Hepatocyte (in vitro differentiated cells): ENCODE data around the gene WWTR1. TPM values are rescaled to one million over a fixed set of nuclear protein-coding genes. Genes with fewer than 3 reads are reported as not detected.

Source experiments
- DNase-seq: peaks from one replicate; pipeline ENCODE4 v3.0.0-alpha.2; 2016; ENCODE audit warnings: low spot score
- H2AFZ ChIP-seq: fragments of 200-600 bp; sonication (generic); 2 replicates; pipeline ENCODE4 v1.6.0; 2016; ENCODE audit warnings: antibody characterized with exemption, mild to moderate bottlenecking
- H3K27ac ChIP-seq: fragments of 200-600 bp; sonication (generic); 2 replicates; pipeline ENCODE4 v1.5.1; 2016; ENCODE audit warnings: mild to moderate bottlenecking
- H3K27me3 ChIP-seq: fragments of 200-600 bp; sonication (generic); 2 replicates; pipeline ENCODE4 v1.6.1; 2016
- H3K36me3 ChIP-seq: fragments of 200-600 bp; sonication (generic); replicated peaks from 2 replicates; pipeline ENCODE4 v1.5.1; 2016; ENCODE audit warnings: low read depth; ENCODE audit not compliant: insufficient read depth
- H3K4me1 ChIP-seq: fragments of 200-600 bp; sonication (generic); 2 replicates; pipeline ENCODE4 v1.5.1; 2016; ENCODE audit warnings: mild to moderate bottlenecking, moderate library complexity; ENCODE audit not compliant: insufficient read depth
- H3K4me2 ChIP-seq: fragments of 200-600 bp; sonication (generic); 2 replicates; pipeline ENCODE4 v1.6.0; 2016
- H3K4me3 ChIP-seq: fragments of 200-600 bp; sonication (generic); 2 replicates; pipeline ENCODE4 v1.5.1; 2016; ENCODE audit warnings: mild to moderate bottlenecking
- H3K79me2 ChIP-seq: fragments of 200-600 bp; sonication (generic); 2 replicates; pipeline ENCODE4 v1.6.0; 2017; ENCODE audit warnings: mild to moderate bottlenecking
- H3K9me2 ChIP-seq: fragments of 200-600 bp; sonication (generic); replicated peaks from 2 replicates; pipeline ENCODE4 v1.6.0; 2017; ENCODE audit warnings: mild to moderate bottlenecking; ENCODE audit not compliant: insufficient read depth
- H3K9me3 ChIP-seq: fragments of 200-600 bp; sonication (generic); 2 replicates; pipeline ENCODE4 v1.5.1; 2016; ENCODE audit warnings: low read depth, mild to moderate bottlenecking
- H4K20me1 ChIP-seq: fragments of 200-600 bp; sonication (generic); 2 replicates; pipeline ENCODE4 v1.6.0; 2016; ENCODE audit warnings: mild to moderate bottlenecking; ENCODE audit not compliant: insufficient read depth, poor library complexity, severe bottlenecking
- CTCF ChIP-seq: fragments of 200-600 bp; sonication (generic); IDR thresholded peaks from 2 replicates; pipeline ENCODE4 v1.5.1; 2016; ENCODE audit warnings: antibody characterized with exemption, mild to moderate bottlenecking; ENCODE audit not compliant: poor library complexity
- EZH2 ChIP-seq: fragments of 200-600 bp; sonication (generic); IDR thresholded peaks from 2 replicates; pipeline ENCODE4 v1.6.1; 2016; ENCODE audit warnings: antibody characterized with exemption, mild to moderate bottlenecking, borderline replicate concordance
- EZH2phosphoT487 ChIP-seq: fragments of 200-600 bp; sonication (generic); IDR thresholded peaks from one replicate; pipeline ENCODE4 v1.6.1; 2018; ENCODE audit warnings: antibody characterized with exemption, mild to moderate bottlenecking, low read depth, moderate library complexity; ENCODE audit not compliant: unreplicated experiment, severe bottlenecking
- WGBS: methylation state at CpG from one replicate; pipeline ENCODE4 v1.1.6; 2016; ENCODE audit warnings: low lambda C conversion rate; ENCODE audit errors: missing lambda C conversion rate; 5-methylcytosine and 5-hydroxymethylcytosine counted together
- polyA plus RNA-seq: library from polyadenylated mRNA; unstranded; fragments of >200 nt; fragmentation: Nextera tagmentation; extraction: Ambion mirVana; gene quantifications from 2 replicates; pipeline ENCODE4 v1.2.1, GENCODE V29; 2016
- total RNA-seq: library from RNA; depleted of rRNA; stranded (reverse); fragments of >200 nt; gene quantifications from 2 replicates; pipeline ENCODE4 v1.2.3, GENCODE V29; 2014

Gene WWTR1
- total and polyA plus RNA-seq, 2 experiments from 2014 or later: 40.5 to 54.7 TPM

GRCh38 chr3:149514471-149514870, 143.4 kb downstream of the WWTR1 start:
- Histone ChIP-seq H3K36me3 (no peaks in the 10 kb centered on the region), H4K20me1 (no peaks in the 10 kb centered on the region), H3K4me3 (no peak overlapping the region), H3K27ac (no peak overlapping the region), H3K9me3 (no peaks in the 10 kb centered on the region), H2AFZ (no peak overlapping the region), H3K9me2 (no peaks in the 10 kb centered on the region), H3K4me1 (no peaks in the 10 kb centered on the region), H3K27me3 (no peaks in the 10 kb centered on the region), H3K79me2 (no peaks in the 10 kb centered on the region), H3K4me2 (no peak overlapping the region)
- WGBS: 85% methylated on average over 2 of the region's 2 CpGs
- TF ChIP-seq EZH2phosphoT487 (no peak), CTCF (no peak), EZH2 (no peak)
- DNase-seq: no peak

- no peaks in the 10 kb centered on the region for H4K20me1 ChIP-seq
- H3K4me2 ChIP-seq: peak overlapping the region; percentile 62
- H3K9me2 ChIP-seq: no peaks in the 10 kb centered on the region
- H3K27me3 ChIP-seq: no peaks in the 10 kb centered on the region
- H2AFZ ChIP-seq: no peak overlapping the region
- H3K36me3 ChIP-seq: no peaks in the 10 kb centered on the region
- no peak overlapping the region for H3K27ac ChIP-seq
- TF ChIP-seq EZH2phosphoT487 (no peak), CTCF (peak; percentile 95), EZH2 (no peak)
- WGBS: 17% methylated on average over 9 of the region's 9 CpGs
- no peaks in the 10 kb centered on the region for H3K9me3 ChIP-seq
- H3K79me2 ChIP-seq: no peaks in the 10 kb centered on the region
- no peak overlapping the region for H3K4me3 ChIP-seq
- DNase-seq: peak; percentile 82
- no peaks in the 10 kb centered on the region for H3K4me1 ChIP-seq
These were observed 145.6 kb downstream of the WWTR1 start for GRCh38 chr3:149512073-149512782.

GRCh38 chr3:149511040-149511626, 146.7 kb downstream of the WWTR1 start:
- no peaks in the 10 kb centered on the region for H3K36me3 ChIP-seq
- no peaks in the 10 kb centered on the region for H4K20me1 ChIP-seq
- no peaks in the 10 kb centered on the region for H3K9me3 ChIP-seq
- no peaks in the 10 kb centered on the region for H3K4me1 ChIP-seq
- H2AFZ ChIP-seq: no peak overlapping the region
- no peak for TF ChIP-seq EZH2phosphoT487
- TF ChIP-seq CTCF: no peak
- no peak for TF ChIP-seq EZH2
- no peaks in the 10 kb centered on the region for H3K9me2 ChIP-seq
- WGBS: 77% methylated on average over 3 of the region's 3 CpGs
- H3K27ac ChIP-seq: no peak overlapping the region
- no peak overlapping the region for H3K4me3 ChIP-seq
- H3K27me3 ChIP-seq: no peaks in the 10 kb centered on the region
- DNase-seq: no peak
- no peak overlapping the region for H3K4me2 ChIP-seq
- no peaks in the 10 kb centered on the region for H3K79me2 ChIP-seq
